GM23248 (cell line): Measurements from ENCODE around the gene FAM168B. TPM values are rescaled to one million over a fixed set of nuclear protein-coding genes. Genes with fewer than 3 reads are reported as not detected.
A peak's percentile ranks its signal among the peaks of the same experiment; 100 is the strongest.
"Not testable (repeated sequence)": the region's sequence is repeated elsewhere in the genome, so short reads cannot be mapped to it uniquely, and the experiment has no call there.

Source experiments
- DNase-seq: peaks from one replicate; pipeline ENCODE4 v3.0.0-alpha.2; 2015
- H2AFZ ChIP-seq: fragments of 200-600 bp; sonication (generic); 2 replicates; pipeline ENCODE4 v1.6.1; 2016; ENCODE audit warnings: antibody characterized with exemption
- H3F3A ChIP-seq: fragments of 200-600 bp; sonication (generic); 2 replicates; pipeline ENCODE4 v1.6.1; 2016; ENCODE audit warnings: mild to moderate bottlenecking, antibody characterized with exemption, mixed run types; ENCODE audit not compliant: insufficient read depth
- H3K27ac ChIP-seq: fragments of 200-600 bp; sonication (generic); 2 replicates; pipeline ENCODE4 v1.5.1; 2016; ENCODE audit warnings: mild to moderate bottlenecking
- H3K27me3 ChIP-seq: fragments of 200-600 bp; sonication (generic); replicated peaks from 2 replicates; pipeline ENCODE4 v1.6.1; 2016; ENCODE audit warnings: mild to moderate bottlenecking; ENCODE audit not compliant: insufficient read depth
- H3K36me3 ChIP-seq: fragments of 200-600 bp; sonication (generic); 2 replicates; pipeline ENCODE4 v1.6.1; 2016; ENCODE audit warnings: low read depth, mild to moderate bottlenecking
- H3K4me1 ChIP-seq: fragments of 200-600 bp; sonication (generic); 2 replicates; pipeline ENCODE4 v1.6.1; 2016; ENCODE audit warnings: mild to moderate bottlenecking; ENCODE audit not compliant: insufficient read depth
- H3K4me2 ChIP-seq: fragments of 200-600 bp; sonication (generic); one replicate; pipeline ENCODE4 v1.6.1; 2016; ENCODE audit warnings: mild to moderate bottlenecking; ENCODE audit not compliant: unreplicated experiment
- H3K4me3 ChIP-seq: fragments of 200-600 bp; sonication (generic); 2 replicates; pipeline ENCODE4 v1.5.1; 2016; ENCODE audit warnings: mild to moderate bottlenecking
- H3K79me2 ChIP-seq: fragments of 200-600 bp; sonication (generic); 2 replicates; pipeline ENCODE4 v1.6.1; 2016; ENCODE audit warnings: mild to moderate bottlenecking; ENCODE audit not compliant: insufficient read depth
- H3K9ac ChIP-seq: fragments of 200-600 bp; sonication (generic); 2 replicates; pipeline ENCODE4 v1.6.1; 2016; ENCODE audit warnings: mild to moderate bottlenecking
- H3K9me2 ChIP-seq: fragments of 200-600 bp; sonication (generic); 2 replicates; pipeline ENCODE4 v1.6.1; 2016; ENCODE audit warnings: mixed run types, mild to moderate bottlenecking, moderate library complexity; ENCODE audit not compliant: insufficient read depth
- H3K9me3 ChIP-seq: fragments of 200-600 bp; sonication (generic); one replicate; pipeline ENCODE4 v1.6.1; 2017; ENCODE audit warnings: low read depth
- H4K20me1 ChIP-seq: fragments of 200-600 bp; sonication (generic); 2 replicates; pipeline ENCODE4 v1.6.0; 2016; ENCODE audit not compliant: insufficient read depth
- EZH2 ChIP-seq: fragments of 200-600 bp; sonication (generic); IDR thresholded peaks from 2 replicates; pipeline ENCODE4 v1.6.1; 2018; ENCODE audit warnings: antibody characterized with exemption, mild to moderate bottlenecking; ENCODE audit not compliant: insufficient read depth, poor library complexity, severe bottlenecking
- EZH2phosphoT487 ChIP-seq: fragments of 200-600 bp; sonication (generic); IDR thresholded peaks from 2 replicates; pipeline ENCODE4 v1.6.1; 2018; ENCODE audit warnings: antibody characterized with exemption, moderate library complexity, mild to moderate bottlenecking, low read depth; ENCODE audit not compliant: insufficient read depth
- WGBS, 2 experiments: methylation state at CpG; one replicate each; pipeline ENCODE4 v1.1.6; 2015 to 2017; ENCODE audit warnings: low lambda C conversion rate in 2 of 2, low coverage in 1 of 2; ENCODE audit errors: missing lambda C conversion rate in 2 of 2; 5-methylcytosine and 5-hydroxymethylcytosine counted together
- in situ Hi-C: fragments of 300-500 bp; cut with MboI; formaldehyde crosslinking; loops from 2 replicates; pipeline ENCODE4 v1.15.0; 2020
- polyA plus RNA-seq: library from polyadenylated mRNA; unstranded; fragments of >200 nt; fragmentation: Nextera tagmentation; extraction: Ambion mirVana; gene quantifications from 2 replicates; pipeline ENCODE4 v1.2.1, GENCODE V29; 2016
- total RNA-seq: library from RNA; depleted of rRNA; stranded (reverse); fragments of >200 nt; shearing (Covaris generic); gene quantifications from 2 replicates; pipeline ENCODE4 v1.2.3, GENCODE V29; 2014

FAM168B gene
- total and polyA plus RNA-seq, 2 experiments from 2014 or later: 47.6 to 125 TPM

GRCh38 chr2:131123192-131123591 lies 29.9 kb upstream of the FAM168B start:
- H2AFZ ChIP-seq: no peak overlapping the region
- DNase-seq: no peak
- H4K20me1 ChIP-seq: peaks cover 4% of the 10 kb centered on the region; the same call in 1 of the 2 replicates
- no peak overlapping the region for H3K4me3 ChIP-seq
- no peaks in the 10 kb centered on the region for H3K9me3 ChIP-seq
- H3F3A ChIP-seq: no peaks in the 10 kb centered on the region
- H3K4me2 ChIP-seq: no peak overlapping the region
- H3K27ac ChIP-seq: no peak overlapping the region
- peaks cover 88% of the 10 kb centered on the region for H3K79me2 ChIP-seq
- H3K4me1 ChIP-seq: no peaks in the 10 kb centered on the region
- 97 to 98% methylated on average over 3 of the region's 3 CpGs for WGBS, 2 experiments
- peaks cover 30% of the 10 kb centered on the region for H3K36me3 ChIP-seq
- H3K27me3 ChIP-seq: no peaks in the 10 kb centered on the region
- no peaks in the 10 kb centered on the region for H3K9me2 ChIP-seq
- no peak for TF ChIP-seq EZH2
- in situ Hi-C loops: no loop called here
- no peak overlapping the region for H3K9ac ChIP-seq

- no peak for DNase-seq
- Histone ChIP-seq H3K4me1 (no peaks in the 10 kb centered on the region), H3K4me2 (no peak overlapping the region), H3K79me2 (peaks cover 93% of the 10 kb centered on the region), H3F3A (no peaks in the 10 kb centered on the region), H3K9me3 (no peaks in the 10 kb centered on the region), H3K4me3 (no peak overlapping the region), H3K36me3 (peaks cover 24% of the 10 kb centered on the region), H2AFZ (no peak overlapping the region), H4K20me1 (peaks cover 4% of the 10 kb centered on the region), H3K27me3 (no peaks in the 10 kb centered on the region), H3K9ac (no peak overlapping the region), H3K27ac (no peak overlapping the region), H3K9me2 (no peaks in the 10 kb centered on the region)
- WGBS, 2 experiments: 96 to 97% methylated on average over 4 of the region's 4 CpGs
- in situ Hi-C loops: no loop called here
- no peak for TF ChIP-seq EZH2
Measured at GRCh38 chr2:131122496-131122895, 29.2 kb upstream of the FAM168B start.

GRCh38 chr2:131121464-131121863 lies 28.2 kb upstream of the FAM168B start:
- in situ Hi-C loops: no loop called here
- peaks cover 4% of the 10 kb centered on the region for H4K20me1 ChIP-seq
- no peaks in the 10 kb centered on the region for H3K4me1 ChIP-seq

GRCh38 chr2:131120815-131121317 lies 27.6 kb upstream of the FAM168B start:
- Histone ChIP-seq H3K9me3 (no peaks in the 10 kb centered on the region), H3K27me3 (no peaks in the 10 kb centered on the region), H3K4me1 (no peaks in the 10 kb centered on the region), H3K4me3 (no peak overlapping the region), H3K79me2 (peaks cover 96% of the 10 kb centered on the region), H3K4me2 (no peak overlapping the region), H3K27ac (no peak overlapping the region), H4K20me1 (peaks cover 4% of the 10 kb centered on the region), H3K9me2 (no peaks in the 10 kb centered on the region), H3K9ac (no peak overlapping the region), H3K36me3 (peaks cover 8% of the 10 kb centered on the region; the same call in 1 of the 2 replicates), H2AFZ (no peak overlapping the region), H3F3A (no peaks in the 10 kb centered on the region)
- WGBS, 2 experiments: 97 to 98% methylated on average over 12 of the region's 12 CpGs
- no peak for DNase-seq
- no peak for TF ChIP-seq EZH2
- no peak for TF ChIP-seq EZH2phosphoT487
- in situ Hi-C loops: no loop called here

More at GRCh38 chr2:131121464-131121863, 28.2 kb upstream of the FAM168B start:
- WGBS, 2 experiments: 98 to 100% methylated on average over 4 of the region's 4 CpGs
- H3F3A ChIP-seq: no peaks in the 10 kb centered on the region
- H2AFZ ChIP-seq: no peak overlapping the region
- H3K36me3 ChIP-seq: peaks cover 14% of the 10 kb centered on the region
- no peak overlapping the region for H3K4me2 ChIP-seq
- no peak overlapping the region for H3K9ac ChIP-seq
- no peaks in the 10 kb centered on the region for H3K9me3 ChIP-seq
- TF ChIP-seq EZH2 (no peak), EZH2phosphoT487 (no peak)
- H3K27me3 ChIP-seq: no peaks in the 10 kb centered on the region
- H3K79me2 ChIP-seq: peaks cover 96% of the 10 kb centered on the region
- H3K4me3 ChIP-seq: no peak overlapping the region
- no peaks in the 10 kb centered on the region for H3K9me2 ChIP-seq
- DNase-seq: peak; percentile 27
- no peak overlapping the region for H3K27ac ChIP-seq

- H3K4me2 ChIP-seq: no peak overlapping the region
- in situ Hi-C loops: no loop called here
- peaks cover 100% of the 10 kb centered on the region for H3K79me2 ChIP-seq
- no peak overlapping the region for H3K9ac ChIP-seq
- peaks cover 8% of the 10 kb centered on the region; the same call in 1 of the 2 replicates for H3K4me1 ChIP-seq
- no peaks in the 10 kb centered on the region for H3K27me3 ChIP-seq
- no peak for DNase-seq
- no peaks in the 10 kb centered on the region for H3F3A ChIP-seq
- H3K9me2 ChIP-seq: no peaks in the 10 kb centered on the region
- no peak overlapping the region for H3K4me3 ChIP-seq
- H3K27ac ChIP-seq: no peak overlapping the region
- H2AFZ ChIP-seq: no peak overlapping the region
- TF ChIP-seq EZH2phosphoT487 (no peak), EZH2 (no peak)
- H3K36me3 ChIP-seq: no peaks in the 10 kb centered on the region
- H4K20me1 ChIP-seq: peaks cover 8% of the 10 kb centered on the region
- H3K9me3 ChIP-seq: no peaks in the 10 kb centered on the region
Measured at GRCh38 chr2:131115752-131116151, 22.5 kb upstream of the FAM168B start.

- H3K36me3 ChIP-seq, H3K9me3 ChIP-seq, H4K20me1 ChIP-seq, H2AFZ ChIP-seq, H3K27ac ChIP-seq, H3K27me3 ChIP-seq, H3K4me2 ChIP-seq, H3K9me2 ChIP-seq, in situ Hi-C loops, DNase-seq, H3K4me3 ChIP-seq, H3K4me1 ChIP-seq, H3F3A ChIP-seq, H3K9ac ChIP-seq: not testable (repeated sequence)
- 97 to 99% methylated on average over 3 of the region's 3 CpGs for WGBS, 2 experiments
- H3K79me2 ChIP-seq: peaks cover 100% of the 10 kb centered on the region
Measured at GRCh38 chr2:131114950-131115349, 21.7 kb upstream of the FAM168B start.
